Neural cell (in vitro differentiated cells): ENCODE measurements around the gene TRIM14. TPM values are rescaled to one million over a fixed set of nuclear protein-coding genes. Genes with fewer than 3 reads are reported as not detected.

Experiments used
- H2AFZ ChIP-seq: fragments of 200-600, 300-800 bp; sonication (generic), shearing (Covaris generic); 2 replicates; pipeline ENCODE4 v1.6.0; 2014; ENCODE audit warnings: low read depth, mild to moderate bottlenecking, antibody characterized with exemption, low read length, moderate library complexity
- H3F3A ChIP-seq: fragments of 200-600 bp; shearing (Covaris generic); 2 replicates; pipeline ENCODE4 v1.6.1; 2016; ENCODE audit warnings: mild to moderate bottlenecking, moderate library complexity, mixed read lengths, antibody characterized with exemption, low read length; ENCODE audit not compliant: insufficient read depth, poor library complexity, severe bottlenecking
- H3K27ac ChIP-seq: fragments of 200-600, 300-800 bp; sonication (generic), shearing (Covaris generic); 2 replicates; pipeline ENCODE4 v1.5.1; 2014; ENCODE audit warnings: mild to moderate bottlenecking, low read length, moderate library complexity
- H3K27me3 ChIP-seq: fragments of 300-800, 200-600 bp; sonication (generic), shearing (Covaris generic); 2 replicates; pipeline ENCODE4 v1.6.0; 2014; ENCODE audit warnings: mild to moderate bottlenecking, low read depth, low read length, moderate library complexity; ENCODE audit not compliant: insufficient read depth
- H3K36me3 ChIP-seq: fragments of 300-800, 200-600 bp; sonication (generic), shearing (Covaris generic); 2 replicates; pipeline ENCODE4 v1.5.1; 2014; ENCODE audit warnings: mild to moderate bottlenecking, antibody characterized with exemption, low read length, moderate library complexity; ENCODE audit not compliant: insufficient read depth
- H3K4me2 ChIP-seq: fragments of 300-800, 200-600 bp; sonication (generic), shearing (Covaris generic); 2 replicates; pipeline ENCODE4 v1.6.0; 2014; ENCODE audit warnings: mild to moderate bottlenecking, low read length
- H3K4me3 ChIP-seq: fragments of 300-800, 200-600 bp; sonication (generic), shearing (Covaris generic); 2 replicates; pipeline ENCODE4 v1.5.1; 2014; ENCODE audit warnings: mild to moderate bottlenecking, low read length, moderate library complexity
- H3K79me2 ChIP-seq: fragments of 200-600 bp; shearing (Covaris generic); replicated peaks from 2 replicates; pipeline ENCODE4 v1.6.0; 2014; ENCODE audit warnings: mild to moderate bottlenecking, low read length, moderate library complexity; ENCODE audit not compliant: insufficient read depth
- H3K9ac ChIP-seq: fragments of 300-800, 200-600 bp; sonication (generic), shearing (Covaris generic); 2 replicates; pipeline ENCODE4 v1.6.1; 2016; ENCODE audit warnings: mild to moderate bottlenecking, low read length, mixed read lengths
- H3K9me2 ChIP-seq: fragments of 200-600 bp; shearing (Covaris generic); 2 replicates; pipeline ENCODE4 v1.6.1; 2016; ENCODE audit warnings: mild to moderate bottlenecking, low read length, mixed read lengths; ENCODE audit not compliant: insufficient read depth
- H3K9me3 ChIP-seq: fragments of 200-600, 300-800 bp; sonication (generic), shearing (Covaris generic); 2 replicates; pipeline ENCODE4 v1.6.1; 2016; ENCODE audit warnings: mild to moderate bottlenecking, mixed run types, low read length, moderate library complexity, mixed read lengths
- H4K20me1 ChIP-seq: fragments of 200-600 bp; shearing (Covaris generic); 2 replicates; pipeline ENCODE4 v1.6.1; 2016; ENCODE audit warnings: mild to moderate bottlenecking, mixed run types; ENCODE audit not compliant: insufficient read depth
- CTCF ChIP-seq: fragments of 450-650 bp; IDR thresholded peaks from 2 replicates; pipeline ENCODE4 v1.5.1; 2014; ENCODE audit warnings: antibody characterized with exemption, mild to moderate bottlenecking, moderate library complexity; ENCODE audit not compliant: poor library complexity, severe bottlenecking
- EP300 ChIP-seq: fragments of 450-650 bp; conservative IDR thresholded peaks from 2 replicates; pipeline ENCODE4 v1.6.1; 2014; ENCODE audit warnings: antibody characterized with exemption, mild to moderate bottlenecking, moderate library complexity; ENCODE audit not compliant: poor library complexity, severe bottlenecking
- EZH2 ChIP-seq: fragments of 200-600, 300-800 bp; shearing (Covaris generic), sonication (generic); IDR thresholded peaks from 2 replicates; pipeline ENCODE4 v1.6.1; 2014; ENCODE audit warnings: antibody characterized with exemption, low read length, borderline replicate concordance, mild to moderate bottlenecking; ENCODE audit not compliant: insufficient read depth, poor library complexity, severe bottlenecking
- MXI1 ChIP-seq: fragments of 450-650 bp; conservative IDR thresholded peaks from 2 replicates; pipeline ENCODE4 v1.6.1; 2014; ENCODE audit warnings: antibody characterized with exemption, mild to moderate bottlenecking; ENCODE audit not compliant: poor library complexity, severe bottlenecking
- POLR2AphosphoS5 ChIP-seq: IDR thresholded peaks from 2 replicates; pipeline ENCODE4 v1.6.1; 2012
- RAD21 ChIP-seq: fragments of 450-650 bp; conservative IDR thresholded peaks from 2 replicates; pipeline ENCODE4 v1.6.1; 2014; ENCODE audit warnings: antibody characterized with exemption, mild to moderate bottlenecking, moderate library complexity
- REST ChIP-seq: IDR thresholded peaks from 2 replicates; pipeline ENCODE4 v1.6.1; 2012; ENCODE audit warnings: borderline replicate concordance
- SMC3 ChIP-seq: fragments of 450-650 bp; conservative IDR thresholded peaks from 2 replicates; pipeline ENCODE4 v1.6.1; 2014; ENCODE audit warnings: antibody characterized with exemption, mild to moderate bottlenecking, moderate library complexity; ENCODE audit not compliant: poor library complexity
- TAF1 ChIP-seq: IDR thresholded peaks from 2 replicates; pipeline ENCODE4 v1.6.1; 2012; ENCODE audit warnings: low read depth
- polyA plus RNA-seq: library from polyadenylated mRNA; depleted of rRNA; stranded (reverse); fragments of >200 nt; gene quantifications from 2 replicates; pipeline ENCODE4 v1.2.3, GENCODE V29; 2014

The TRIM14 gene
- polyA plus RNA-seq, 1 donor from 2014 or later: not detected

GRCh38 chr9:98086461-98086860 is 32.6 kb downstream of the TRIM14 start:
- H3K36me3 ChIP-seq: no peaks in the 10 kb centered on the region
- H3K27me3 ChIP-seq: no peaks in the 10 kb centered on the region
- H3K9me3 ChIP-seq: no peaks in the 10 kb centered on the region
- no peak overlapping the region for H3K4me2 ChIP-seq
- H3K4me3 ChIP-seq: no peak overlapping the region
- H4K20me1 ChIP-seq: no peaks in the 10 kb centered on the region
- no peaks in the 10 kb centered on the region for H3K79me2 ChIP-seq
- H3K9me2 ChIP-seq: no peaks in the 10 kb centered on the region
- no peaks in the 10 kb centered on the region for H3F3A ChIP-seq
- TF ChIP-seq EZH2: no peak
- TF ChIP-seq RAD21: no peak
- TF ChIP-seq SMC3: no peak
- no peak for TF ChIP-seq POLR2AphosphoS5
- no peak for TF ChIP-seq REST
- no peak for TF ChIP-seq MXI1
- TF ChIP-seq EP300: no peak
- no peak for TF ChIP-seq CTCF
- no peak for TF ChIP-seq TAF1
- no peak overlapping the region for H3K9ac ChIP-seq
- H2AFZ ChIP-seq: no peak overlapping the region
- no peak overlapping the region for H3K27ac ChIP-seq

- Histone ChIP-seq H3F3A (no peaks in the 10 kb centered on the region), H3K4me3 (no peak overlapping the region), H3K4me2 (no peak overlapping the region), H3K27ac (no peak overlapping the region), H3K36me3 (no peaks in the 10 kb centered on the region), H3K9ac (no peak overlapping the region), H3K27me3 (no peaks in the 10 kb centered on the region), H3K9me2 (no peaks in the 10 kb centered on the region), H4K20me1 (no peaks in the 10 kb centered on the region), H2AFZ (no peak overlapping the region), H3K9me3 (no peaks in the 10 kb centered on the region), H3K79me2 (no peaks in the 10 kb centered on the region)
- TF ChIP-seq REST: no peak
- TF ChIP-seq CTCF: no peak
- TF ChIP-seq POLR2AphosphoS5: no peak
- TF ChIP-seq SMC3: no peak
- TF ChIP-seq RAD21: no peak
- TF ChIP-seq TAF1: no peak
- TF ChIP-seq EZH2: no peak
- TF ChIP-seq MXI1: no peak
- no peak for TF ChIP-seq EP300
Observed at GRCh38 chr9:98085944-98086343, 33.1 kb downstream of the TRIM14 start.
